PC-9 (cell line): ENCODE data around the gene COL5A3.

Source experiments
- EZH2 ChIP-seq: fragments of 200-600 bp; sonication (generic); IDR thresholded peaks from 2 replicates; pipeline ENCODE4 v1.8.0; 2017; ENCODE audit warnings: antibody characterized with exemption, low read depth
- TF ChIP-seq, protein P1 (sequence below): fragments of 200-600 bp; sonication (generic); conservative IDR thresholded peaks from 2 replicates; pipeline ENCODE4 v1.6.1; 2017; ENCODE audit warnings: mixed run types, antibody characterized with exemption, mild to moderate bottlenecking, moderate library complexity

DNA sequence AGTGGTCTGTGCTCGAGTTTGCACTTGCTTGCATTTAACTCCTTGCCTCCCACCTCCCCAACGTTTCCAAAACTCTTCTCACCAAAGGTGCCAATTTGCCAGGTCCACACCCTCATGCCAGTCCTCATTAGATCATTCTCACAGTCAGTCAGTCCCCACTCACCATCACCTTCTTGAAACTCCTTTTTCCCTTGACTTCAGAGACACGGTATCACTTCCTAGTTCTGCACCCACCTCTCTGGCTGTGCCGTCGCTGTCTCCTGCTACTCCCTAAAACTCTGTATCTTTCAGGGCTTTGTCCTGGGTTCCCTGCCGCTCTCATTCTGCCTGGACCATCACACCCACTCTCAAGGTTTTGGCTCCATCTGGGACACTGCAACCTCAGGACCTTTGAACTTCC, 93.6 kb downstream of the COL5A3 start:
- TF ChIP-seq, protein P1, sequence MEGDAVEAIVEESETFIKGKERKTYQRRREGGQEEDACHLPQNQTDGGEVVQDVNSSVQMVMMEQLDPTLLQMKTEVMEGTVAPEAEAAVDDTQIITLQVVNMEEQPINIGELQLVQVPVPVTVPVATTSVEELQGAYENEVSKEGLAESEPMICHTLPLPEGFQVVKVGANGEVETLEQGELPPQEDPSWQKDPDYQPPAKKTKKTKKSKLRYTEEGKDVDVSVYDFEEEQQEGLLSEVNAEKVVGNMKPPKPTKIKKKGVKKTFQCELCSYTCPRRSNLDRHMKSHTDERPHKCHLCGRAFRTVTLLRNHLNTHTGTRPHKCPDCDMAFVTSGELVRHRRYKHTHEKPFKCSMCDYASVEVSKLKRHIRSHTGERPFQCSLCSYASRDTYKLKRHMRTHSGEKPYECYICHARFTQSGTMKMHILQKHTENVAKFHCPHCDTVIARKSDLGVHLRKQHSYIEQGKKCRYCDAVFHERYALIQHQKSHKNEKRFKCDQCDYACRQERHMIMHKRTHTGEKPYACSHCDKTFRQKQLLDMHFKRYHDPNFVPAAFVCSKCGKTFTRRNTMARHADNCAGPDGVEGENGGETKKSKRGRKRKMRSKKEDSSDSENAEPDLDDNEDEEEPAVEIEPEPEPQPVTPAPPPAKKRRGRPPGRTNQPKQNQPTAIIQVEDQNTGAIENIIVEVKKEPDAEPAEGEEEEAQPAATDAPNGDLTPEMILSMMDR: no peak
- no peak for TF ChIP-seq EZH2
